HG03571 (cell line): ENCODE measurements around the gene CAMKMT.
"Not testable (repeated sequence)": the region's sequence is repeated elsewhere in the genome, so short reads cannot be mapped to it uniquely, and the experiment has no call there.

ENCODE experiments used
- ATAC-seq: cut with Tn5 transposase; IDR thresholded peaks from one replicate; pipeline ENCODE4 v1.9.1; 2021; ENCODE audit not compliant: unreplicated experiment

The CAMKMT gene

GRCh38 chr2:44580875-44581515, 219.2 kb downstream of the CAMKMT start:
- no peak for ATAC-seq

- ATAC-seq, result no peak
Observed at GRCh38 chr2:44582363-44583008, 220.7 kb downstream of the CAMKMT start.

GRCh38 chr2:44595615-44596014, 233.9 kb downstream of the CAMKMT start:
- ATAC-seq, result not testable (repeated sequence)

- no peak for ATAC-seq
Observed at GRCh38 chr2:44596537-44597320, 235.0 kb downstream of the CAMKMT start.

DNA sequence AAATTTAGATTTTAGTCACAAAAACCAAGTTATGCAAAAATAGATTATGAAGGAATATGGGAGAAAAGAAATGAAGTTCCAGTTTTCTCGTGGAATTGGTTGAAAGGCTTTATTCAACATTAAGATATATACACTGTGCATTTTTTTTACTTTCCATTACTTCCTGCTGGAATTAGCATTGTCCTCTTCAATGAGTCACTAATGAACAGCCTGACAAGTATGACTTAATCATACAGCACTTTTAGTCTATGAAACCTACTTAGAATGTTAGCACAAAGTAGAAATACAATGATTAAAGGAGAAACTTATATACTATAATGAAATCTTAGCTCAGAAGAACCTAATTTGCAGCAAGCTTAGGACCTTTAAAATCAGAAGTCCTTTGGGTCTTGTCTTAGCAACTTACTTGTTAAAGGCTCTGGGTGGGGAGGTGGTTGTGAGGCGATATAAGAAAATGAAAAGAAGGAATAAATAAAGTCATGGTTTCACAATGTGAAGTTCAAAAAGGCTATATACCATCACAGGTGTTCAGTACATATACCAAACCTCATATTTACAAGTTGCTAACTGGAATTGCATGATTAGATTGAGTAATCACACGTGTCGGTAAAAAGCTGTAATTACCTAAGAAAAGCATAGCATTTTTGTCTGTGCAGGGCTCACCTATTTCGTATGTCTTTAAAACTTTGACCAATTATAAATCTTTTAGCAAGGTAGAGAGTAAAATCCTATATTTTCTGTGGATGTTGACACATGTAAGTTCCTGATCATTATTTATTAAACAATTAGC, 236.8 kb downstream of the CAMKMT start:
- ATAC-seq, result no peak

GRCh38 chr2:44599130-44599529, 237.4 kb downstream of the CAMKMT start:
- ATAC-seq, result no peak

- ATAC-seq, result no peak
Observed at GRCh38 chr2:44602446-44602845, 240.7 kb downstream of the CAMKMT start.

DNA sequence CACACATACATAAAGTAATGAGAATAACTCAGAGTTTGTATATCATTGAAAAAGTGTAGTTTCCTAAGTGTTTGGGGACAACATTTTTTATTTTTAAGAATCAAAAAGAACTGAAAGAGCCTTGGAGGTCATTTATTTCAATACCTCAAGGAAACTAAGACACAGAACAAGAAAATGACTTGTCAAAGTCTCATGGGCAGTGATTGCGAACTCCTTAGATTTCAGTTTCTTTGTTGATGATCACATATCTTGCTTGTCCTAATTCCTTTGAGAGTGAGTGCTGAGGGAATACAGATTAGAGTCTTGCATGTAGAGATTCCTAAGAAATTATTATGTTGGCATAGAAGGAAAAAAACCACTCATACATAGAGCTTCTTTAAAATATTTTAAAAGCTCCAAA, 243.8 kb downstream of the CAMKMT start:
- no peak for ATAC-seq

DNA sequence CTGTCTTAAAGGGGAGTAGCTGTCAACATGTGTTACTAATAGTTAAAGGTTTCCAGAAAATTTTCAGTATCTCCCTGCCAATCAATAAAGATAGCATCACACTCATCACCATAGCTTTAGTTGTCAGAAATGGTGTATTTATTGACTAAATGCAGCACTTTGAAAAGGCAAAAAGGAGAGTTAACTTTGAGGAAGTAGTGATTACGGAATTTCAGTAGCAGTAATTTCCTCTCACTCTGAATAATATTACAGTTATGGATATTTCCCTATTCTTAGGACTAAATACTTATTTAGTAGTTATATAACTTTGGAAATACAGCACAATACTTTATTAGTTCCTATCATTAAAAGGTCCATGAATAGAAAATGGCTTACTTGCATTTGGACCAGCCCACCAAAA, 250.5 kb downstream of the CAMKMT start:
- no peak for ATAC-seq

DNA sequence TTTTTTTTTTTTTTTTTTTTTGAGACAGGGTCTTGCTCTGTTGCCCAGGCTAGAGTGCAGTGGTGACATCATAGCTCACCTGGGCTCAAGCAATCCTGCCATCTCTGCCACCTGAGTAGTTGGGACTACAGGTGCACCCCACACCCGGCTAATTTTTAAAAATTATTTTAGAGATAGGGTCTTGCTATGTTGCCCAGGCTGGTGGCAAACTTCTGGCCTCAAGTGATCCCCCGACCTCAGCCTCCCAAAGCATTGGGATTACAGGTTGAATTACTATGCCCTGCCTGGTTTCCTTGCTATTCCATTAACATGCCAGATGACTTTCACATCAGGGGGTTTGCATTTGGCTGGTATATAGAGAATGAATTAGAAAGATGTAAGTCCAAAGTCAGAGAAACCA, 253.2 kb downstream of the CAMKMT start:
- no peak for ATAC-seq

- no peak for ATAC-seq
Observed at GRCh38 chr2:44615950-44616518, 254.3 kb downstream of the CAMKMT start.

DNA sequence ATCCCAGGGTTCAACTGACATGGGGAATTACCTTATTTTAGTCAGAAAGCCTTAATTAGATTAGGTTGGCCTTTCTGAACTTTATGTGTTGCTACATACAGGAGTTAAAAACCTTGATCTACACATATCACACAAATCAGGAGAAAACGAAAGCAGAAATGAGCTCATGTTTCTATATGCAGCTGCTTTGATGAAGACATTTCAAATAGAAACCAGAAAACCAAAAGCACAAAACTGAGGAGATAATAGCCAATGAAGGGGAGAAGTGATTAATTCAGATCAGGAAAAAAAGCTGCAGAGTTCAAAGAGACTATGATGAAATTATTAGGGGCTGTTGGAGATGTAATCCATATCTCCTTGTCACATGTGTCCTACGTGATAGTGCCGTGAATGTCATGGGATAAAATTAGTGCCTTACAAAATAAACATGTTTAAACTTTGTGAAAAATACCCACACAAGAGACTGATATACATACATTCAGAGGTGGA, 255.0 kb downstream of the CAMKMT start:
- peak; percentile 73 for ATAC-seq

- ATAC-seq, result no peak
Observed at GRCh38 chr2:44618251-44619023, 256.7 kb downstream of the CAMKMT start.

DNA sequence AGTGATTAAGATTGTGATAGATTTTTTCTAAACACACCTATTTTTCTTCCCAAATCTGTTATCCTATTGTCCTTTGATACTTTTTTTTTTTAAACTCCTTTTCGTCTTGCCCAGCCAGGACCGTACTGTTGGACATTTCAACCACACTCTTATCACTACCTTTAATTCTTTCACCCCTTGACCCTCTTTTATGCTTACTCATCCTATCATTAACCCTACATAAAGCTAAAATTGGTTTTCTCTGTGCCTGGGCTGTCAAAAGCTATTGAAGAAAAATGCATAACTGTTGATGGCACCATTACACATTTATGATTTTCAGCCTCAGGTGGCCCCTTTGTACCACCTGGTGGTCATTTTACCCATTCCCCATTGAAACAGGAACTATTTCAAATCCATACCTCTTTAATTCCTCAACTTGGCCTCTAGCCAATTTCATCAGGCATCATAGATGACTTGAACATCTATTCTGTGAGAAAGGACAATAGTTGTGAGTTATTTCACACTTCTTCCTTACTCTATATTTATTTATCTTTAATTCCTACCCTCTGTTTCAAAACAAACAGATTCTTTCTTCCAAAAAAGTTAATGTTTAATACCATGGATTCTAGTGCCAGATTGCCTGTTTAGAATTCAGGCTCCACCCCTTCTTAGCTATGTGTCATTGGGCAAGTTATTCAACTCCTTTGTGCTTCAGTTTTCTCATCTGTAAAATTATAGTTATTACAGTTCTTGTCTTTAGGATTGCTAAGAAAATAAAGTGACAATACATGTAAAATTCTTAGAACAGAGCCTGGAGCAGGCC, 258.6 kb downstream of the CAMKMT start:
- ATAC-seq, result no peak

GRCh38 chr2:44623622-44624351, 262.0 kb downstream of the CAMKMT start:
- ATAC-seq, result no peak

GRCh38 chr2:44628297-44628696, 266.6 kb downstream of the CAMKMT start:
- no peak for ATAC-seq

GRCh38 chr2:44632931-44633689, 271.4 kb downstream of the CAMKMT start:
- ATAC-seq, result no peak

GRCh38 chr2:44635725-44636124, 274.0 kb downstream of the CAMKMT start:
- ATAC-seq, result no peak
